K562 (cell line): ENCODE measurements around the gene PRKAR2B. TPM values are rescaled to one million over a fixed set of nuclear protein-coding genes. Genes with fewer than 3 reads are reported as not detected.

Experiments used
- ARID2 ChIP-seq: fragments of 450-650 bp; IDR thresholded peaks from 2 replicates; pipeline ENCODE4 v1.6.1; 2017; ENCODE audit warnings: antibody characterized with exemption, mild to moderate bottlenecking
- BACH1 ChIP-seq: fragments of 200-800 bp; sonication (Bioruptor generic); IDR thresholded peaks from 2 replicates; pipeline ENCODE4 v1.6.1; 2016; ENCODE audit warnings: missing genetic modification characterization, missing compliant biosample characterization
- CBX5 ChIP-seq: IDR thresholded peaks from 2 replicates; pipeline ENCODE4 v1.6.1; 2014; ENCODE audit warnings: low read depth, borderline replicate concordance
- CEBPB ChIP-seq: fragments of 450-650 bp; IDR thresholded peaks from 2 replicates; pipeline ENCODE4 v1.6.1; 2016; ENCODE audit warnings: missing genetic modification characterization, missing compliant biosample characterization
- ETV1 ChIP-seq: fragments of 450-650 bp; conservative IDR thresholded peaks from 2 replicates; pipeline ENCODE4 v1.6.1; 2016; ENCODE audit warnings: missing genetic modification characterization, control low read depth, low read depth, missing compliant biosample characterization
- FOSL1 ChIP-seq: fragments of 200-800 bp; sonication (Bioruptor generic); conservative IDR thresholded peaks from 2 replicates; pipeline ENCODE4 v1.6.1; 2016; ENCODE audit warnings: missing genetic modification characterization, missing compliant biosample characterization
- GMEB1 ChIP-seq: fragments of 250-450 bp; sonication (Bioruptor Pico); IDR thresholded peaks from 2 replicates; pipeline ENCODE4 v1.4.0; 2020; ENCODE audit warnings: mild to moderate bottlenecking
- HOXB6 ChIP-seq: fragments of 250-450 bp; sonication (Bioruptor Pico); IDR thresholded peaks from 2 replicates; pipeline ENCODE4 v1.5.1; 2022; ENCODE audit warnings: mild to moderate bottlenecking, borderline replicate concordance
- KLF13 ChIP-seq: fragments of 450-650 bp; IDR thresholded peaks from 2 replicates; pipeline ENCODE4 v1.6.1; 2016; ENCODE audit warnings: missing genetic modification characterization, low read depth, mild to moderate bottlenecking, missing compliant biosample characterization, moderate library complexity, borderline replicate concordance
- MBD1 ChIP-seq: fragments of 250-450 bp; sonication (Bioruptor Pico); IDR thresholded peaks from 2 replicates; pipeline ENCODE4 v1.8.0; 2022; ENCODE audit warnings: inconsistent platforms
- MCM5 ChIP-seq: fragments of 450-650 bp; IDR thresholded peaks from 2 replicates; pipeline ENCODE4 v1.6.1; 2016; ENCODE audit warnings: low read depth
- MCM7 ChIP-seq, 2 experiments: fragments of 450-650 bp; IDR thresholded peaks; 2 replicates each; pipeline ENCODE4 v1.6.1; 2016 to 2018
- MTA1 ChIP-seq: fragments of 450-650 bp; IDR thresholded peaks from 2 replicates; pipeline ENCODE4 v1.6.1; 2017; ENCODE audit warnings: borderline replicate concordance
- PBX2 ChIP-seq, 2 experiments: IDR thresholded peaks in 1 of 2; conservative IDR thresholded peaks in 1 of 2; 2 replicates each; pipeline ENCODE4 v1.6.1; 2016; ENCODE audit warnings: low read depth in 2 of 2, mild to moderate bottlenecking in 1 of 2, missing compliant biosample characterization in 1 of 2, missing genetic modification characterization in 1 of 2, moderate library complexity in 1 of 2
- POLR3A ChIP-seq: IDR thresholded peaks from 2 replicates; pipeline ENCODE4 v1.6.1; 2011; ENCODE audit warnings: borderline replicate concordance, mild to moderate bottlenecking, moderate library complexity; ENCODE audit not compliant: insufficient read length, insufficient read depth; ENCODE audit errors: extremely low read depth
- RBM15 ChIP-seq: fragments of 200-400 bp; formaldehyde crosslinking; IDR thresholded peaks from 2 replicates; pipeline ENCODE4 v1.6.1; 2018; ENCODE audit warnings: mild to moderate bottlenecking, low read length, moderate library complexity; ENCODE audit not compliant: insufficient read depth
- TOE1 ChIP-seq, 2 experiments: fragments of 450-650 bp in 1 of 2; sonication (generic) in 1 of 2; formaldehyde crosslinking in 1 of 2; IDR thresholded peaks; 2 replicates each; pipeline versions ENCODE4 v1.7.1 to v1.8.0; 2016 to 2022; ENCODE audit warnings: borderline replicate concordance in 2 of 2, mild to moderate bottlenecking in 2 of 2, antibody characterized with exemption in 1 of 2, inconsistent platforms in 1 of 2, low read depth in 1 of 2, missing genetic modification reagents in 1 of 2, moderate library complexity in 1 of 2
- ZC3H4 ChIP-seq: sonication (generic); formaldehyde crosslinking; IDR thresholded peaks from 2 replicates; pipeline ENCODE4 v1.9.0; 2021; ENCODE audit warnings: missing genetic modification reagents, borderline replicate concordance
- ZNF175 ChIP-seq: fragments of 200-800 bp; sonication (Bioruptor generic); IDR thresholded peaks from 2 replicates; pipeline ENCODE4 v1.6.1; 2016; ENCODE audit warnings: low read depth, mild to moderate bottlenecking, missing genetic modification characterization, missing compliant biosample characterization
- ZNF212 ChIP-seq: fragments of 450-650 bp; formaldehyde crosslinking; IDR thresholded peaks from 2 replicates; pipeline ENCODE4 v1.4.0; 2020; ENCODE audit warnings: mild to moderate bottlenecking
- ZNF583 ChIP-seq: fragments of 250-450 bp; sonication (Bioruptor Pico); IDR thresholded peaks from 2 replicates; pipeline ENCODE4 v1.4.0; 2020
- ZNF830 ChIP-seq: fragments of 250-450 bp; sonication (Bioruptor Pico); IDR thresholded peaks from 2 replicates; pipeline ENCODE4 v1.5.0; 2021; ENCODE audit warnings: mild to moderate bottlenecking
- polyA plus RNA-seq, 8 experiments: library from polyadenylated mRNA; depleted of rRNA in 4 of 8; stranded (reverse) in 5 of 8; unstranded in 3 of 8; fragments of >200 nt; fragmentation: Nextera tagmentation in 2 of 8; fragmentation: Illumina TruSeq in 1 of 8; extraction: Ambion mirVana in 2 of 8; extraction: Trizol in 1 of 8; gene quantifications; 2 replicates each; pipeline versions ENCODE4 v1.2.1 to v1.2.3, GENCODE V29; 2011 to 2014; ENCODE audit warnings: inconsistent platforms in 1 of 8, missing spikeins in 1 of 8
- total RNA-seq, 7 experiments: library from RNA; depleted of rRNA in 6 of 7; stranded (reverse); fragments of >200 nt in 6 of 7; fragmentation: Illumina TruSeq in 2 of 7; extraction: Trizol in 2 of 7; gene quantifications; 2 replicates each; pipeline versions ENCODE4 v1.2.1 to v1.2.3, GENCODE V29; 2011 to 2021; ENCODE audit warnings: low replicate concordance in 1 of 7

PRKAR2B gene
- total and polyA plus RNA-seq, 9 of the 15 experiments (the other 6 are each of a cell fraction or from before 2014, with no cell fraction given) = 59.0 to 173 (median 129) TPM

DNA sequence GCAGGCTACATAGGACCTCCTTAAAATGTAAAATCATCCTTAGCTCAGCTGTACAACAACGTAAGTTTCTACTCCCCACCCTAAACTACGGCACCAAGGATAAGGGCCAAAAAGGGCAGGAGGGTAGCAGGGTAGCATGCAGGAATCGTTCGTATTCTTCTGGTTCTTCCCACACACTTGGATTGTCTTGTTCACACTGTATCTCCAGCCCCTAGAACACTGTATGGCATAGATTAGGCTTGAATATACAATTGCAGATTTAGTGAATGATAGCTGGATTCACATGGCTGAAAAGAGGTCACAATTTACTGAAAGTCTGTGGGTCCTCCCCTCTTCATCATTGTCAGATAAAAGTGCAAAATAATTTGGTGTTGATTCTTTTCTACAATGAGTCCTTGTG is 28.2 kb upstream of the PRKAR2B start (continued):
- TF ChIP-seq PBX2 (CRISPR knock-in tag; IDR thresholded peaks at IDR 0.05; ENCODE audit: low read depth) (no peak), PBX2 (tag; conservative IDR thresholded peaks at IDR 0.05; ENCODE audit: low read depth) (no peak), HOXB6 (CRISPR knock-in tag) (no peak), MCM5 (no peak), RBM15 (no peak), ZNF583 (no peak), GMEB1 (no peak), ARID2 (no peak), FOSL1 (no peak), MBD1 (CRISPR knock-in tag) (no peak), MCM7 (IDR thresholded peaks at IDR 0.05) (no peak), POLR3A (no peak), CBX5 (no peak), ZNF212 (no peak), TOE1 (IDR thresholded peaks at IDR 0.05; ENCODE audit: borderline replicate concordance) (0 out of 2 replicates have a peak, but pooled peaks have one; percentile 14), TOE1 (CRISPR knock-in tag; IDR thresholded peaks at IDR 0.05; ENCODE audit: borderline replicate concordance, low read depth) (no peak), ZNF175 (CRISPR knock-in tag) (no peak), KLF13 (no peak), BACH1 (tag) (no peak), ZC3H4 (CRISPR knock-in tag) (no peak), ZNF830 (CRISPR knock-in tag) (no peak), ETV1 (tag) (no peak), CEBPB (tag) (no peak), MTA1 (no peak)
